ENCODE results near the gene JAML. TPM values are rescaled to one million over a fixed set of nuclear protein-coding genes. Genes with fewer than 3 reads are reported as not detected.
A peak's percentile ranks its signal among the peaks of the same experiment; 100 is the strongest.
"Not testable (repeated sequence)": the region's sequence is repeated elsewhere in the genome, so short reads cannot be mapped to it uniquely, and the experiment has no call there.

The JAML gene
- polyA plus RNA-seq, 12 donors: 1.7 to 15.5 (median 3.0) TPM; not detected in 1

DNA sequence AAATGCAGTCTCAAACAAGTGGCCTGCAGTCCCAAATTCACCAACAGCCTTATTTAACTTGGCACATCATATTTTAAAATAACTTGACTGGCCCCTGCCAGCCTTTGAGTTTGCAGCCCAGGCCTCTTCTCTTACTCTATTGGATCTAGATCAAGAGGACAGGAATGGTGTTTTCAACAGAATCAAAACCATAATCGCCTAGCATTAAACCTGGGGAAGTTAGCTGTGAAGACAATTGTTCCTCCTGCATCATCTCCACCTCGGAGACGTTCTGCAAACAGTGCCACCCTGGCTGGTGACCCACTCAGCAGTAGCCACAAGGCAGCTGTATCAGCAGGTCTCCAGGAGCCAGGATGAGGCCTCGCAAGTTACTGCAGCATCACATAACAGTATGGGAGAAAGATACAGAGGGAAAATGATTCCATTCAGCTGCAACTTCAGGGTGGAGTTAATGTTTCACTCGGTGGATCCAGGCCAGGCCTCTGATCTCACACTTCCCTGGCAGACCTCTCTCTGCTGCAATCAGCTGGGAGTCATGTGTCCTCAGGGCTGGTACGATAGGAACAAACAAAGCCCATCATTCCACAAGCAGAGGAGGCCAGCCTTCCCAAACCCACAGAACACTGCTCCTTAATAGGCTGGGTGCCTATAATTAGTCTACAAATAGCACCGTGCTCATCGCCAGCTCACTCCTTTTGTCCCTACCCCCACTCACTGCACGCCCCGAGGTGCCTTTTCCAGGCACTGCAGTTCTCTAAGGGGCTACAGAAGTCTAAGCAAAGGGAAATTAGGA is 29.8 kb downstream of the JAML start:
- DNase-seq: peak; percentile 69

DNA sequence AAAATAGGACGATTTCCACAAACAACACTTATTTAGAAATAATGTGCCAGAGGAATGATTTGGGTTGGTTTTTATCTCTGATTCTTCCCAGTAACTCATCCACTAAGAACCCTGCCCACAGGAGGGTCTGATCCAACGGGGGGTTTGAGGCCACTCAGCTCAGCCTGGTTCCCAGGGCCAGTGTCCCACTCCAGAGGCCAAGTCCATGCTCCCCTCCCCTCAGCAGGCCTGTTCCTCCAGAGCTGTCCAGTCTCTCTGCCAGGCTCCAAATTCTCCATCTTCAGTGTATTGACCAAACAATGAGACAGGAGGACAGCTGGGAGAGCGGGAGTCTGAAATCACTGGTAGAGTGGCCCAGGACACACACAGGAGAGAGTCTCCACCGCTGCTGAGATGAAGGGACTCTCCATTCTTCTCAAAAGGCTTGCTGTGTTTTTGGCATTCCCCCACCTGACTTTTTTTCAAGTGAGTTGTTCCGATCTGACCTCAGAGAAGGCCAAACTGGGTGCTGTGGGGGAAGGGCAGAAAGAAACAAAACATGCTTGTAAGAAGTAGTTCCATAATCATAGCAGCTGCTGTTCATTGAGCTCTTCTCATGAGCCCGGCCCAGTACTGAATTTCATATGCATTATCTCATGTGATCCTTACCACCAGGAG is 30.8 kb downstream of the JAML start:
- DNase-seq: no peak

DNA sequence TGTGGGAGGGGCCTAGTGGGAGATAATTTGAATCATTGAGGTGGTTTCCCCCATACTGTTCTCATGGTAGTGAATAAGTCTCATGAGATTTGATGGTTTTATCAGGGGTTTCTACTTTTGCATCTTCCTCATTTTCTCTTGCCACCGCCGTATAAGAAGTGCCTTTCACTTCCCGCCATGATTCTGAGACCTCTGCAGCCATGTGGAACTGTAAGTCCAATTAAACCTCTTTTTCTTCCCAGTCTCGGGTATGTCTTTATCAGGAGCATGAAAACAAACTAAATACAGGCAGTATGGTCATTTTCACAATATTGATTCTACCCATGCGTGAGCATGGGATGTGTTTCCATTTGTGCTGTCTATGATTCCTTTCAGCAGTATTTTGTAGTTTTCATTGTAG is 32.0 kb downstream of the JAML start:
- DNase-seq: not testable (repeated sequence)

DNA sequence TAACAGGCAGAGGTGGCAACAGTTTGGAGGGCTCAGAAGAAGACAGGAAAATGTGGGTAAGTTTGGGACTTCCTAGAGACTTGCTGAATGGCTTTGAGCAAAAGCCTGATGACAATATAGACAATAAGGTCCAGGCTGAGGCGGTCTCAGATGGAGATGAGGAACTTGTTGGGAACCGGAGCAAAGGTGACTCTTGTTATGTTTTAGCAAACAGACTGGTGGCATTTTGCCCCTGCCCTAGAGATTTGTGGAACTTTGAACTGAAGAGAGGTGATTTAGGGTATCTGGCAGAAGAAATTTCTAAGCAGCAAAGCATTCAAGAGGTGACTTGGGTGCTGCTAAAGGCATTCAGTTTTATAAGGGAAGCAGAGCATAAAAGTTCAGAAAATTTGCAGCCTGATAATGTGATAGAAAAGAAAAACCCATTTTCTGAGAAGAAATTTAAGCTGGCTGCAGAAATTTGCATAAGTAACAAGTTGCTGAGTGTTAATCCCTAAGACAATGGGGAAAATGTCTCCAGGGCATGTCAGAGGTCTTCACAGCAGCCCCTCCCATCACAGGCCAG is 33.8 kb downstream of the JAML start:
- not testable (repeated sequence) for DNase-seq

DNA sequence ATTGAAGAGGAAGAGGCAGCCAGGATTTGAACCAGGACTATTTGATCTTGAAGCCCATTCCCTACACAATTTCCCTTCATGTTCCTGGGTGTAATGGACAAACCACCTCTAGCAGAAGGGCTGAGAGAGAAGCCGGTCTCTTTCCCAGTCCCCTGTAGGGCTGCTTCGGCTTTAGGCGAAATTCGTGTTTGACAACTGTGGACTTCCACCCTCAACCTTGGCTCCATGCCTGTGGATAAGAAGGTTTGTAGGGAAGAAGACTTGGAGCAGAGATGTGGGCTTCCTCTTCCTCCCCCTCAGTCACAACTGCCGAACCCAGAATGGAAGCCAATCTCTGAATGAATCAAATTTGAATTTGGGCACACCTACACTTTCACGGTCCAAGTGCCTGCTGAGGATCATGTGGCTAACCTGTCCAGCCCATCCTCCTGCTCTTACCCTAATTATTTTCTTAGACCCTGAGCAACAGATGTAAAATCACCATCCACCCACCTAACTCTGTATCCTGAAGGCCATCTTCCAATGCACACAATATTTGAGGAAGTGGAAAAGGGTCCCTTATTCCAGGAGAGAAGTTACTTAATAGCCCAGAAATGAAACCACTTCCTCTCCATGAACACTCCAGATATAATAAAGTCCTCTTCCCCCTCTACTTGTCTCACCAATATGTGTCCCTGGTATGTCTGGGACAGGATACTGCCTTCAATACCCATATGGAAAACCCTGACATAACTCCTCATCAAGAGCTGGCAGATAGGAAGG is 38.3 kb downstream of the JAML start:
- no peak for DNase-seq

DNA sequence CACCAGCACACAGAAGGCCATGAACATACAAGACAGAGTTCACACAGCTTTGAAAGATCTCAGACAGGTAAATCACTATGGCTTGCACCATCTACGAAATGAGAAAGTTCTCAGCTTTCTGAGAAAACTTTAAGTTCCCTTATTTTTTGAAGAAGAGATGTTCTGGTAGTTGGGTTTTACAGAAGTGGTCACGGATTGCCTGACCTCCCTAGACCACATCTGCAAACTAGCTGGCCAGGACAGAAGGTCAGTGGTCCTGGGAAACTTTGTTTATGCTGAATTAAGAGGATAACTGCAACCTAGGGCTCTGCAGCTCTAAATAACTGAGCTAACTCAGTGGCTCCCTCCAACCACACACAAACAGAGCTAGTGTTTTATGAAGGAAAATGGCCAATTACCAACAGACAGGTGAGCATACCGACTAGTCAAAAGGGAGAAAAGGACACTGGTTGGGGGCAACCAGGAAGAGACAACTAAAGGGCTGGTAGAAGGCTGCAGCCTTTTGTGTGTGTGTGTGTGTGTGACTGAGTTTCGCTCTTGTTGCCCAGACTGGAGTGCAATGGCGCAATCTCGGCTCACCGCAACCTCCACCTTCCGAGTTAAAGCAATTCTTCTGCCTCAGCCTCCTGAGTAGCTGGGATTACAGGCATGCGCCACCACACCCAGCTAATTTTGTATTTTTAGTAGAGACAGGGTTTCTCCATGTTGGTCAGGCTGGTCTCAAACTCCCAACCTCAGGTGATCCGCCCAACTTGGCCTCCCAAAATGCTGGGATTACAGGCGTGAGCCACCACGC is 39.8 kb downstream of the JAML start:
- no peak for DNase-seq

DNA sequence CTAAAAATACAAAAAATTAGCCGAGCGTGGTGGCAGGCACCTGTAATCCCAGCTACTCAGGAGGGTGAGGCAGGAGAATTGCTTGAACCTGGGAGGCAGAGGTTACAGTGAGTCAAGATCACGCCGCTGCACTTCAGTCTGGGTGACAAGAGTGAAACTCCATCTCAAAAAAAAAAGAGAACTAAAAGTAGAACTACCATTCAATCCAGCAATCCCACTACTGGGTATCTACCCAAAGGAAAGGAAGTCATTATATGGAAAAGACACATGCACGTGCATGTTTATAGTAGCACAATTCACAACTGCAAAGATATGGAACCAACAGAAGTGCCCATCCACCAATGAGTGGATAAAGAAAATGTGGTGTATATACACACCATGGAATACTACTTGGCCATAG is 41.1 kb downstream of the JAML start:
- DNase-seq: not testable (repeated sequence)

DNA sequence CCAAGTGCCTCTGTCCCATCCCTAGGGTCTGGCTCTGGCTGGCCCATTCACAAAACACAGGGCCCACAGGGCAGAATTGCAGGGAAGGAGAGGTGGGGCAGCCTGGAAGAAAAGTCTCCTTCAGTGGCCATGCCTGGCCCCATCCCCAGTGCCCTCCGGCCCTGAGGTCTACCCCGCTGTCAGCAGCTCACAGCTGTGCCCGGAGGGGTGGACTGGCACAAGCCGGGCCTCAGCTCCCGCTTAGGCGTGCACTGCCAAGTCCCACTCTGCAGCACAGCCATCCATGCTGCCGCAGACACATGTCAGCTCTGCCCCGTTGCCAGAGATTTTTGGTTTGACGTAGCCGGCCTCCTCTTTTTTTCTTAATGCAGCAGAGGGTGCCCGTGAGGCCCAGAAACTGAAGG is 44.5 kb downstream of the JAML start:
- DNase-seq: peak; percentile 84

DNA sequence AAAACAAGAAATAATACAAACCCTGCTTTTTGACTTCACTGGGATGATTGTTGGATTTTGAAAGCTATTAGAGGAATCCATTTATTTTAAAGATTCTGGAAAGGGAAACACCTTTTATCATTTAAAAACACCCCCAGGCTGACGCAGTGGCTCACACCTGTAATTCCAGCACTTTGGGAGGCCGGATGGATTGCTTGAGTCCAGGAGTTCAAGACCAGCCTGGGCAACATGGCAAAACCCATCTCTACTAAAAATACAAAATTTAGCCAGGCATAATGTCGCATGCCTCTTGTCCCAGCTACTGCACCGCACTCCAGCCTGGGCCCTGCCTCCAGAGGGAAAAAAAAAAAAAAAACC is 48.1 kb downstream of the JAML start:
- no peak for DNase-seq

DNA sequence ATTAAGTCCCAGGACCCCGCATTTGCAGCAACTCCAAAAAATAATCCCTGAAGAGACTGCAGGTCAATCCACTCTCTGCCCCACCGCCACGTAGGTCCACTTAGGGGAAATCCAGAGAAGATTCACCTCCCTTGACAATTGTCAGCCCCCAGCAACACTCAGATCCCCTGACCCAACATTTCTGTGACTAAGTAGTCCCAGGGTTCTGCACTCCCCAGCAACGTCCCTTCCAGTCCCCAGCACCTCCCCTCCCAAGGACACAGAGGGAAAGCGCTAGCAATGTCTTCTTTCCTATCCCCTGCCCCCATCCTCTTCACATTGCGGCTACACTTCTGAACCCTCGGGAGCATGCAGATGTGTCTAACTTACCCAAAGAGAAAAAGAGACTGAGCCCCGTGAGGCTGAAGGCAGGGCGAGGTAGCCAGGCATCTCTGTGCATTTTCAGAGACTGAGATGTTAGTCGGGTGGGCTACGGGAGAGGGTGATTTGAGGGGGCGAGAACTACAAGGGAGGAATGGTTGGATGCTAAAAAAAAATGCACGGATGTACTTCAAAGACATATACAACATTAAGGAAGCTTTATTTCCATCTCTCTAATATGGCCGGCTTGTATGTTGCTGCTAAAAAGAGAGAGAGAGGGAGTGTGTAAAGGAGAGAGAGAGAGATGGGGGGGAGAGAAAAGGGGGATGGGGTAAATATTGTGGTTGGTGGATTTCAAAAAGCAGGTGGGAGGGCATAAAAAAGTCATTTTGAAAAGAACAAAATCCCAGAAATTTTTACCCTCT is 48.6 kb downstream of the JAML start, which contains the start of gene SCN2B:
SCN2B (minus strand) TSS at position 647 of the 785 bp plus-strand sequence; CDS start at position 439, 208 bp downstream.
- DNase-seq: peak; percentile 59

DNA sequence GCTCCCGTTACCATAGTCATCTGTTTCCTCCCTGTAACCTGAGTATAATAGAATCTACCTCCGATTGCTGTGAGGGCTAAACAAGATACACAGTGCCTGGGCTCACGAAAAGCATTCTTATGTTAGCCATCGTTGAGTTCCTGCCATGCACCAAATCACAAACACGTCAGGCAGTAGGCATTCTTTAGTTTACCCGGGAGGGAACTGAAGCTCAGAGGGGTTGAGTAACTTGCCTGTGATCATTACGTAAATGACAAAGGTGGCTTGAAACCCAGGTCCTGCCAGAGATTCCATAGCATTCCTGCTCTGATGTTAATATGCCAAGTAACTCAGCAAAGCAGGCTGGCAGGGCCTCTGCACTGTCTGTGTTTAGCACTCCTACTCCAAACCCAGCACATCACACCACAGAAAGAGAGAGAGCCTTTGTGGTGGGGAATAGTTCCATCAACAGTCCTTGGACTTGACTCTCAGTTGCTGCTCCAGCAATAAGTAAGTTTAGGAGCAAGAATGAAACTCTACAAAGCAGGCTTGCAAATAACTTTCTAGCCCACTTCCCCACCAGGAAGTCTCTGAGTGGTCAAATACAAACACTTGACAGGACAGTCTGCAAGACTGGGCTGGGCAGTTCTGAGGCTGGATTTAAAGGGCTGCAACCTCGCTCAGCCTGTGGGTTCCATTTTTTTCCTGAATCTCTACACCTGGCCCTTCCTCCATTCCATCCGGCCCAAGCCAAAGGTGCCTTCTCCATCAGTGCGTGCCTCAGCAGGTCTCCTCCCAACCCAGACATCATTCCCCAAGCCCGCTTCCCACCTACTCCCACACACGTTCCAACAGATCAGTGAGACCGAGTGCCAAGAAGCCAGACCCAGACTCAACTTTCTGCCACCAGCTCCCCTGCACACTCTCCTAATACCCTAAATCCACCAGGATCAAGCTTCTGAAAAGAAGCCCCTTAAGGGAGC is 49.5 kb downstream of the JAML start:
- no peak for DNase-seq

DNA sequence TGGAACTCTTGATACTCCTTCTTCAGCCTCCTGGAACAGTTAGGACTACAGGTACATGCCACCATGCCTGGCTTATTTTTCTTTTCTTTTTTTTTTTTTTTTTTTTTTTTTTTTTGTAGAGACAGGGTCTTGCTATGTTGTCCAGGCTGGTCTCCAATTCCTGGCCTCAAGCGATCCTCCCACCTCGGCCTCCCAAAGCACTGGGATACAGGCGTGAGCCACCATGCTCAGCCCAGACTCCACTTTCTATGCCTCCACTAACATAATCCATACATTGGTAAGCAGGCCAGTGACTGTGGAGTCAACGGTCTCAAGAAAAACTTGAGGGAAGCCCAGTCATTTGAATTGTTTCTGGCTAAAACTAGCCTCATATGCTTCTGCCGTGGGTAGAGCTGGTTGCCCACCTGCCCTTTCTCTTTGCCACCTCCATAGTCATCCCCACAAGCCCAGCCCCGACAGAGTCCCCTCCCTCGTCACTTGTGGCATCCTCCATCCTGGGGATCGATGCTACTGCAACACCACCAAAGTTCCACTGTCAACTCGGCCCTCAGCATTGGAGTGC is 50.7 kb downstream of the JAML start:
- DNase-seq: no peak

DNA sequence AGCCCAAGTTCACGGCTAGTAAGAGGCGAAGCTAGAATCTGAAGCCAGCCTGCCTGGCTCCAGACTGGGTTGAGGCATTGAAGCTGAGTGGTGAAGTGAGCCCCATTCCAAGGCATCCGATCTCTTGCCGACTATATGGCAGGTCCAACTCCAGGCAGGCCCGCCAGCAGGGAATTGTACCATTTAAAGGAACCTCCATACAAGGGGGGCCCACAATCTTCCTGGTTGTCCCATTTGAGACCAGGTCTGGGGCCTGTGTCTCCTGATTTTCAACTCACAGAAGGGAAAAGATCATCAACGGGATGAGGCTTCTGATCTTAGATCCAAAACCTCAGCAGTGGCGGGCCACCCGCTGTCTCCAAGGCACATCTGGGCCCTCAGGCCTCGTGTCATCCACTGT is 52.5 kb downstream of the JAML start:
- DNase-seq: no peak

DNA sequence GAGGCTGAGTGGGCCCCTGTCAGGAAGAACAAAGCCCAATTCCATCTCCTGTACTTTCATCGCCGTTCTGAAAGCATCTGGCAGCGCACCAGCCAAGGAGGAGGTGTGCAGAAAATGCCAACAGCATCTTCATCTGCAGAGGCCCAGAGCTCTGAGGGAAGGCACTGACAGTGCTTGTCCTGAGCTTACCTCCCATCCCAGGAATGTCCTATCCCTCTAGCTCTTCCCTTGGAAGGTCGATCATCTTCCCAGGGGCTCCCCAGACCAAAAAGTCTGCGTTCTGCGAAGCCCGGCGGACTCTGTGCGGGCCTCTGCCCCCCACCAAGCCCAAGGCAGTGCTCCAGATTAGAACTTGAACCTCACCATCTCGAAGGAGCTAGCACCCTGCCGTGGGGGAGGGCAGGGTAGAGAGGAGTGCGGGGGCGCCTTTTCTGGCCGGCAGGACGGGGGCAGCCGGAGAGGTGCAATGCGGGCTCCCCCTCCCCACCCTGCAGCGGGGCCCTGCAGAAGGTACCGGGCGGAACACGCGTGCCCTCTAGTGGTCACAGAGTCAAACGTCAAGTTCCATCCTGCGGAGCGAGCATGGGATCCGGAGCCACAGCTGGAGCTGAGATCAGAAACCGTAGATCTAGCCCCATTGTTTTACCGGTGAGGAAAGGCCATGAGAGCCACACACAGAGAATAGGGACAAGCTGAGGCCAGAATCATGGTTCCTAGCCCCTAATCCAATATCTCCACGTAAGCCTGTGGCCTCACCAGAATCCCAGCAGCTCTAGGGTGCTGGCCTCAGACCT is 53.3 kb downstream of the JAML start:
- DNase-seq: peak; percentile 80

DNA sequence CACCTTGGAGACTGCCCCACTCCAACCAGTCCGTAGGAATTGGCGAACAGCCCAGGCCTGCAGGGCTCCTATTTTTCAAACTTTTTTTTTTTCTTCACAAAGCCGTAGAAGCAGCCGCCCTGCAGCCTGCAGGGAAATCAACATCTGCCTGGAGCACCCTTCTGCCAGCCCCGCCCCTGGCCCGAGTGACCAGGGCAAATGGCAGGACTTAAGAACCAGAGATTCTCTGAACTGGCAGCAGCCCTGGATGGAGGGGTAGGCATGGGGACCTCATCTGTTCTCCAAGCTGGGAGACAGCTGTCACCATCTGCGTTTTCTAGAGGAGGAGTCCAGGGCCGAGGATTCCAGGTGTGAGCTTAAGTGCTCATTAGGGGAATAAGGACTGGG is 53.9 kb downstream of the JAML start:
- no peak for DNase-seq

DNA sequence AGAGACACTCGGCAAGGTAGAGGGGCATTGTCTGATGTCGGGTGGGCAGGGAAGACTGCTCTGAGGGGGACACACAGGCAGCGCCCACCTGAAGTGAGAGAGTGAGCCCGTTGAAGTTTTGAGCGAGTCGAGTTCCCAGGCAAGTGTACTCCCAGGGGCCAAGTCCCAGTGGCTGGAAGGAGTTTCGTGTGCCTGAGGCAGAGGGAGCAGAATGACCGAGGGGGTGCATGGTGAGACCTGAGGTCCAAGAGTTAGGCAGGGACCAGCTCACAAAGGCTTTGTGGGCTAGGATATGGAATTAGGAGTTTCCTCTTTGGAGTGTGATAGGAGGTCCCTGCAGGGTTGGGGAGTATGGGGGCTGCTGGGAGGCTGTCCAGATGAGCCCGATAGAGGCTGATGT is 54.6 kb downstream of the JAML start:
- DNase-seq: no peak

DNA sequence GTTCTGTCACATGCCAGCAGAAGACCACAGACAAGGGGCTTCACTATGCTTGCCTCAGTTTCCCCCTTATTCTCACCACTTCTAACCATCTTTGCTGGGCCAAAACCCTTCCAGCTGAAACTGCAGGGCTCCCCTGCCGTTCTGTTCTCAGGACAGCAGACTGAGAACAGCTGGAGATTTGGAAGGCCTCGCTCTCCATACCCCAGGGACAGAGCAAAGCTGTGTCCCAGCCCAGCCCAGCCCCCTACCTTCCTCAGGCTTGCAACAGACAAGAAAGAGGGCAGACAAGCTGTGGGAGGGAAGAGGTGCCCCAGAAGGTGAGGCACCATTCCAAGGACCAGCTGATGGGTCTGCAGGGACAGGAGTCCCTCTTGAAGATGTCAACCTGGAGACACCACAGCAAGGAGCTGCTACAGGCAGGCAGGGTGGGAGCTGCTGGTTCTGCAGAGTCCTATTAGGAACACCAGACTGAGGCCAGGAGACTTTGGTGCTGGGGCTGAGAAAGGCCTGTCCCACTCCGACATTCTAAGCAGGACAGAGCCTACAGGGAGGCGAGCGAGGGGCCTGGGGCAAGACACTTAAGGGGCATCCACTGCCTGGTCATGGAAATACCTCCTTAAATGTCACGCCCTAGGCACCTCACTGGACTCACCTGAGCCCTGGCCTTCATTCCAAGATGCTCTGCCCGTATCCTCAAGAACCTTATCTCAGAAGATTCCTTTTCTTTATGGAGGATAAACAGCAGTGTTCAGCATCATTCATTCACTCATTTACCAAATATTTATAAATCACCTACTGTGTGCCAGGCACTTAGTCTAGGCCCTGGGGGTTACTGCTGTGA is 55.3 kb downstream of the JAML start:
- DNase-seq: no peak

Data from muscle of arm (tissue), 12 donors.